ENCODE data around the gene ADGB. TPM values are rescaled to one million over a fixed set of nuclear protein-coding genes. Genes with fewer than 3 reads are reported as not detected.

Gene ADGB
- total and polyA plus RNA-seq, 2 of the 13 experiments (the other 11 are each of a cell fraction or from before 2014, with no cell fraction given), result not detected

- TF ChIP-seq PATZ1 (CRISPR knock-in tag; IDR thresholded peaks at IDR 0.05), result peak; percentile 79; the same call in 1 of the 2 replicates
- TF ChIP-seq RBM39 (IDR thresholded peaks at IDR 0.05; ENCODE audit: low read depth, low read length, poor library complexity, severe bottlenecking), result no peak
- TF ChIP-seq, protein P1, sequence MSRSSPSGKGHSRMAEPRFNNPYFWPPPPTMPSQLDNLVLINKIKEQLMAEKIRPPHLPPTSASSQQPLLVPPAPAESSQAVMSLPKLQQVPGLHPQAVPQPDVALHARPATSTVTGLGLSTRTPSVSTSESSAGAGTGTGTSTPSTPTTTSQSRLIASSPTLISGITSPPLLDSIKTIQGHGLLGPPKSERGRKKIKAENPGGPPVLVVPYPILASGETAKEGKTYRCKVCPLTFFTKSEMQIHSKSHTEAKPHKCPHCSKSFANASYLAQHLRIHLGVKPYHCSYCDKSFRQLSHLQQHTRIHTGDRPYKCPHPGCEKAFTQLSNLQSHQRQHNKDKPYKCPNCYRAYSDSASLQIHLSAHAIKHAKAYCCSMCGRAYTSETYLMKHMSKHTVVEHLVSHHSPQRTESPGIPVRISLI (CRISPR knock-in tag; IDR thresholded peaks at IDR 0.05; ENCODE audit: borderline replicate concordance), result no peak
- TF ChIP-seq, protein P2, sequence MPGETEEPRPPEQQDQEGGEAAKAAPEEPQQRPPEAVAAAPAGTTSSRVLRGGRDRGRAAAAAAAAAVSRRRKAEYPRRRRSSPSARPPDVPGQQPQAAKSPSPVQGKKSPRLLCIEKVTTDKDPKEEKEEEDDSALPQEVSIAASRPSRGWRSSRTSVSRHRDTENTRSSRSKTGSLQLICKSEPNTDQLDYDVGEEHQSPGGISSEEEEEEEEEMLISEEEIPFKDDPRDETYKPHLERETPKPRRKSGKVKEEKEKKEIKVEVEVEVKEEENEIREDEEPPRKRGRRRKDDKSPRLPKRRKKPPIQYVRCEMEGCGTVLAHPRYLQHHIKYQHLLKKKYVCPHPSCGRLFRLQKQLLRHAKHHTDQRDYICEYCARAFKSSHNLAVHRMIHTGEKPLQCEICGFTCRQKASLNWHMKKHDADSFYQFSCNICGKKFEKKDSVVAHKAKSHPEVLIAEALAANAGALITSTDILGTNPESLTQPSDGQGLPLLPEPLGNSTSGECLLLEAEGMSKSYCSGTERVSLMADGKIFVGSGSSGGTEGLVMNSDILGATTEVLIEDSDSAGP (CRISPR knock-in tag; IDR thresholded peaks at IDR 0.05; ENCODE audit: borderline replicate concordance), result peak; percentile 43; the same call in 1 of the 2 replicates
- TF ChIP-seq SAP130 (CRISPR knock-in tag; IDR thresholded peaks at IDR 0.05; ENCODE audit: low read depth), result peak; percentile 86
- TF ChIP-seq CEBPG (CRISPR knock-in tag; IDR thresholded peaks at IDR 0.05), result no peak
- TF ChIP-seq ZNF441 (CRISPR knock-in tag; IDR thresholded peaks at IDR 0.05; ENCODE audit: borderline replicate concordance), result peak; percentile 87
- no peak for TF ChIP-seq SOX13 (IDR thresholded peaks at IDR 0.05)
- TF ChIP-seq SOX13 (CRISPR knock-in tag; conservative IDR thresholded peaks at IDR 0.05 in 1 of 2, IDR thresholded peaks at IDR 0.05 in 1 of 2), result no peak
- no peak for TF ChIP-seq TRIM22 (IDR thresholded peaks at IDR 0.05)
- no peak for TF ChIP-seq ZNF143 (CRISPR knock-in tag; IDR thresholded peaks at IDR 0.05)
- no peak for TF ChIP-seq ZNF317 (CRISPR knock-in tag; IDR thresholded peaks at IDR 0.05)
- TF ChIP-seq JDP2 (CRISPR knock-in tag; IDR thresholded peaks at IDR 0.05; ENCODE audit: borderline replicate concordance), result no peak
Observed at GRCh38 chr6:146598772-146599405, at the start of gene ADGB (continued).

Measured in HepG2 (cell line).